Measurements from ENCODE around the gene C3orf49.
A peak's percentile ranks its signal among the peaks of the same experiment; 100 is the strongest.

The C3orf49 gene

GRCh38 chr3:63819151-63819398, at the start of gene C3orf49:
C3orf49 (plus strand) TSS chr3:63819299; CDS start chr3:63819472, 173 bp downstream.
- DNase-seq: no peak

- DNase-seq: no peak
These were observed 44.3 kb upstream of the C3orf49 start for GRCh38 chr3:63774781-63775180.

GRCh38 chr3:63779227-63779626, 39.9 kb upstream of the C3orf49 start:
- no peak for DNase-seq

- DNase-seq: no peak
These were observed 27.1 kb upstream of the C3orf49 start for GRCh38 chr3:63791974-63792373.

GRCh38 chr3:63795438-63795837, 23.7 kb upstream of the C3orf49 start:
- DNase-seq: no peak

- no peak for DNase-seq
These were observed 20.6 kb upstream of the C3orf49 start for GRCh38 chr3:63798544-63798943.

- DNase-seq: peak; percentile 18
These were observed 20.1 kb upstream of the C3orf49 start for GRCh38 chr3:63798949-63799348.

- DNase-seq: no peak
These were observed 19.0 kb upstream of the C3orf49 start for GRCh38 chr3:63800097-63800496.

GRCh38 chr3:63803911-63804310, 15.2 kb upstream of the C3orf49 start:
- no peak for DNase-seq

GRCh38 chr3:63807961-63808565, 11.0 kb upstream of the C3orf49 start:
- DNase-seq: no peak

- DNase-seq: no peak
These were observed 10.5 kb upstream of the C3orf49 start for GRCh38 chr3:63808633-63809032.

- DNase-seq: no peak
These were observed 9.5 kb upstream of the C3orf49 start for GRCh38 chr3:63809607-63810006.

GRCh38 chr3:63814237-63814636, 4.9 kb upstream of the C3orf49 start:
- DNase-seq: no peak

- no peak for DNase-seq
These were observed 1.9 kb upstream of the C3orf49 start for GRCh38 chr3:63817225-63817624.

GRCh38 chr3:63818282-63819150, 583 bp upstream of the C3orf49 start:
- peak; percentile 66 for DNase-seq

GRCh38 chr3:63824309-63824708, 5.2 kb downstream of the C3orf49 start:
- DNase-seq: no peak

- no peak for DNase-seq
These were observed 11.4 kb downstream of the C3orf49 start for GRCh38 chr3:63830526-63830925.

- DNase-seq: no peak
These were observed 13.3 kb downstream of the C3orf49 start for GRCh38 chr3:63832395-63832794.

- no peak for DNase-seq
These were observed 22.6 kb downstream of the C3orf49 start for GRCh38 chr3:63841704-63842103.

- DNase-seq: no peak
These were observed 23.0 kb downstream of the C3orf49 start for GRCh38 chr3:63842127-63842526.

GRCh38 chr3:63845215-63845614, 26.1 kb downstream of the C3orf49 start:
- no peak for DNase-seq

- DNase-seq: no peak
These were observed 28.8 kb downstream of the C3orf49 start for GRCh38 chr3:63847718-63848450.

GRCh38 chr3:63849175-63849574, 30.1 kb downstream of the C3orf49 start:
- no peak for DNase-seq

- DNase-seq: no peak
These were observed 32.2 kb downstream of the C3orf49 start for GRCh38 chr3:63851287-63851686.

All from femur (tissue), 1 donor.